IPS DF 4.7 (cell line): ENCODE results near the gene POTED.
"Not testable (repeated sequence)": the region's sequence is repeated elsewhere in the genome, so short reads cannot be mapped to it uniquely, and the experiment has no call there.

Experiments
- DNase-seq: peaks from one replicate; pipeline ENCODE4 v3.0.0-alpha.2; 2013; ENCODE audit warnings: low spot score; ENCODE audit errors: extremely low read depth

The POTED gene

DNA sequence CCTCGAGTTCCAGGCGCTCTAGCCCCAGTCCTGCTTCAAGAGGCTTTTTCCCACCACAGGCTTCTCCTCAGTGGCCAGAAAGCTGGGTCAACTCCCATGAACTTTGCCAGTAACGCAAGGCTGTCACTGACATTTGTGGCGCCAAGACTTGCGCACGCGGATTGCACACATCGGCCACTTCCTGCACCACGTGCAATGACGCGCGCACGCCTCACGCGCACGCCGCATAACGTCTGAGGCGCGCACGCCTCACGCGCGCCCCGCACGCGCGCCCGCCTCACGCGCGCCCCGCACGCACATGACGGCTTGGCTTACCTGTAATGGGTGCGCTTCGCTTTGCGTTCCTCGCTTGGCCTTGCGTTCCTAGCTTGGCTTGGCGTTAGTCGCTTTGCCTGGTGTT, at the start of gene POTED:
POTED (plus strand) TSS at position 301 of the 400 bp plus-strand sequence. CDS start 452 bp downstream, outside the sequence.
- DNase-seq, result not testable (repeated sequence)

DNA sequence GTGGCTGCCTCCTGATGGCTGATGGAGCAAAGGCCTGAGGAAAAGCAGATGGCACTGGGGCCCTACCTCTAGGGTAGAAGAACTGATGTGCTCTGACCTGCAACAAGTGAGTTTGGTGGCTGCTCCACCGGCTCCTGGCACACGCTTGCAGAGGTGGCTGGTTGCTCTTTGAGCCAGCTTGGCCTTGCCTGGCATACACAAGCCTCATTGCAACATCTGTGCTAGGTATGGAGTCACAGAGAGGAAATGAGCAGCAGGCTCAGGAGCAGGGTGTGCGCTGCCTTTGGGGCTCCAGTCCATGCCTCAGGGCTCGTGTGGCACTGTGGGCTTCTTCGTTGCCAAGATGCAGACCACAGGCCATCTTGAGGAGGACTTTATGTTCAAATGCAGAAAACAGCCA, 40.5 kb downstream of the POTED start:
- DNase-seq, result not testable (repeated sequence)

DNA sequence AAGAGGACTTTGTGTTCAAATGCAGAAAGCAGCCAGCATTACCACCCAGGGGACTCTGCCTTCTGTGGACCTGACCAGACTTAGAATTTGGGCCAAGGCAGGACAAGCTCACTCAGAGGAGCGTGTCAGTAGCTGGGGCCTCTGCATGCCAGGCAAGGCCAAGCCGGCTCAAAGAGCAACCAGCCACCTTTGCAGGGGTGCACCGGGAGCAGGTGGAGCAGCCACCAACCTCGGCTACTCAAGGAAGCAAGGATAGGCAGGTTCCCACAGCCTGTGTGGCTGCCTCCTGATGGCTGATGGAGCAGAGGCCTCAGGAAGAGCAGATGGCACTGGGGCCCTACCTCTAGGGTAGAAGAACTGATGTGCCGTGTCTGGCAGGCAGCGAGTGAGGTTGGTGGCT, 42.2 kb downstream of the POTED start:
- not testable (repeated sequence) for DNase-seq
